ENCODE data around the gene IL1RL2.

Gene IL1RL2

DNA sequence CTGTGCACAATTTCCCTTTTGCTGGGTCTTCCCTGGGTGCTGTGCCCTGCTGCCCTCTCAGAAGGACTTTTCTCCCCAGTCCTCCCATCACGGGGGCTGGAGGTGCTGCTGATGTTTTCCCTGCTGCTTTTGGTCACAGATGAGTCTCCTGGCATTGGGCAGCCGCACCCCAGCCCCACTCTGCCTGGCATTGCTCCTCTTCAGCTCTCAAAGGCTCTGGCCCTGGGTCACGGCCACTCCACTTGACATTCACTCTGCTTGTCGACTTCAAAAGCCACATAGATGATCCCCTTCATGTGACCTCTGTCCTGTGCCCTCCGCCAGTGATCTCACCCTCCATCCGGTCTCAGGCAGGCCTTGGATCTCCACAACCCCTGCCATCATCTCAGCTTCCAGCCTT is 81.0 kb downstream of the IL1RL2 start:
- no peak for DNase-seq (ENCODE audit: low spot score)

DNA sequence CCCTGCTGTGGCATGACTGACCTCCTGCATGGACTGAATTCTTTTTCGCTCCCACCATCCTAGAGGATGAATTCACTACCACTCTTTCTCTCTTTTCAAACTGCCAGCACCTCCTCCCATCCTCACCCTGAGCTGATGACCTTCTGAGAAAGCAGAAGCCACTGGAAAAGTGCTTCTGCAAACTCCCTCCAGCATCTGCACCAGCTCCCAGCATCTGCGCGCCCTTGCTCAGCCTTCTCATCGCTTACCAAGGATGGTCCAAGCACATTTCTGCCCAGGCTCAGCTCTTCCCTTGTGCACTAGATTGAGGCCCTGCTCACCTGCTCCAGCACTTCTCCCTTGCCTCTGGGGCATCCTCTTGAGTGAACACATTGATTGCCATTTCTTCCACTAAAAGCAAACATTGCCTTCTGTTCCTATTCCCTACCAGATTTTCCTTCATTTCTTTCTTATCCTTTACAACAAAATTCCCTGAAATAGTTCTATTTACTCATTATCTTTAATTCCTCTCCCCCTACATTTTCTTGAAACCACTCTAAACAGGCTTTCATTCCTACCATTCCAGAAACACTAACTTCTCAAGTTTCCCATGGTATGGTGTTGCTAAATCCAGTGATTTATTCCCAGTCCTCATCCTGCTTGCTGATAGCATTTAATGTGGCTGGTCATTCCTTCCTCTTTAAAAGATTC is 81.8 kb downstream of the IL1RL2 start:
- no peak for DNase-seq (ENCODE audit: low spot score)

DNA sequence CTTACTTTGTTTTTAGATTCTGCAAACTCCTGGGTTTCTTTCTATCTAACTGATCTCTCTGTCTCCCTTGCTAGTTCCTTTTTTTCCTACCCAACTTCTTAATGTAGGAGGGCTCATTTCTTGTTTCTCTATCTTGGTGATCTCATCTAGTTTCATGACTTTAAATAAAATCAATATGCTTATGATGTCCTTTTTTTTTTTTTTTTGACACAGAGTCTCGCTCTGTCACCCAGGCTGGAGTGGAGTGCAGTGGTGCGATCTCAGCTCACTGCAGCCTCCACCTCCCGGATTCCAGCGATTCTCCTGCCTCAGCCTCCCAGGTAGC is 82.3 kb downstream of the IL1RL2 start:
- DNase-seq (ENCODE audit: low spot score) = no peak

DNA sequence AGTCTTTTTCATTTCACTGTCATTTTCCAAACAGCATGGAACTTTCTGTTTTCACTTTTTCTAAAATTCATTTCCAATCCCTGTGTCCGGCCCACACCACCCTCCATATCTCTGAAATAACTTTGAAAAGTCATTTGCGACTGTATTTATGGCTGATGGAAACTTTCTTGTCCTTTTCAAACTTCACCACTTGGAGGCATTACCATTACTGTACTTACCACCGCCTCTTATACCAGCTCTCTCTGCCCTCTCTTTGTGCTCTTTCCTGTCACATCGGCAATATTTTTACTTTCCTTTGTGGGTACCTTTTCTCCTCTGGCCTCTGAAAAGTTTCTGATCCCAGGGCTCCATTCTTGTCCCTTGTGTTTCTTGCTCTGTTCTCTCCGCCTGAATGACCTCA is 85.0 kb downstream of the IL1RL2 start:
- DNase-seq (ENCODE audit: low spot score) = no peak

DNA sequence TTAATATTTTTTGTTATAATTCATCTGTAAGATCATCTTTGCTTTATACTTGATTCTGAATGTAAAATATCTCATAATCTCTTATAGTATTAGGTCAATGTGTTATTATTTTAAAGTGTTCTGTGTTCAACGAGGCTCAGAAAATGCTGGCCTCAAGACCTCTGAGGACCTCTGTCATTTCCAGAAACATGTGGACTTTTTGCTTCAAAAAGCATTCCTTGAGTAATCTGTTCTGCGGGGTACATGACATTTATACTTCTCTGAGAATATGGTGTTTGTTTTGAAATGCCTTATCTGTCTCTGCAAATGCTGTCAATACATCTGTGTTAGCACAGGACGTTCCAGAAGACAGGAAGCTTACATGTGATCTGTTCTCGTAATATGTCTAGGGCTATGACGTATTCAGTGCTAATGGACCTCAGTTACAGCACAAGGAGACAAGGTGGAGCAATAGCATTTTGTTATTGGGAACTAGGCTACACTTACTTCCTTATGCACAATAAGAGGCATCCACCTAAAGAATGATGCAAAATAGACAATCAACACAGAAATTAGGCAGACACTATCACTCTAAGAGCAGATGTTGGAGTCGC is 86.9 kb downstream of the IL1RL2 start:
- DNase-seq (ENCODE audit: low spot score) = no peak

DNA sequence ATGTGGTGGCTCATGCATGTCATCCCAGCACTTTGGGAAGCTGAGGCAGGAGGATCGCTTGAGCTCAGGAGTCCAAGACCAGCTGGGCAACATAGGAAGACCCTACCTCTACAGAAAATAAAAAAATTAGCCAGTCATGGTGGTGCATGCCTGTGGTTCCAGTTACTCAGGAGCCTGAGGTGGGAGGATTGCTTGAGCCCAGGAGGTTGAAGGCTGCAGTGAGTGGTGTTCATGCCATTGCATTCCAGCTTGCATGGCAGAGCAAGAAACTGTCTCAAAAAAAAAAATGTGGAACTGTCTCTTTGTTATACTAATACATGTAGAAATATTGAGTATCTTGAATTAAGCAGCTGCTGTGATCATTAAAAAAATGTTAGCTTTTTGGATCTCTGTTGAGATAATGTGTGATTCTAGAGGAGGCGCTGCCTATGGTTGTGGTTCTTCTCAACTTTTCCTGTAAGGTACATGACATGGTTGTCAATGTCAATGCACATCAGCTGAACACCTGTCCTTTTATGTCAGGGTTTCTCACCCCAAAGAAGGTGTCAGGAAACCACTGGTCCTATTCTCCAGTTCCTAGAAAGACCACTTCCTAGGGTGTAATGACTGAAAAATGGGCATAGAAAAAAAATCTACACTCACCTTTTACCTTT is 89.9 kb downstream of the IL1RL2 start:
- DNase-seq (ENCODE audit: low spot score) = no peak

DNA sequence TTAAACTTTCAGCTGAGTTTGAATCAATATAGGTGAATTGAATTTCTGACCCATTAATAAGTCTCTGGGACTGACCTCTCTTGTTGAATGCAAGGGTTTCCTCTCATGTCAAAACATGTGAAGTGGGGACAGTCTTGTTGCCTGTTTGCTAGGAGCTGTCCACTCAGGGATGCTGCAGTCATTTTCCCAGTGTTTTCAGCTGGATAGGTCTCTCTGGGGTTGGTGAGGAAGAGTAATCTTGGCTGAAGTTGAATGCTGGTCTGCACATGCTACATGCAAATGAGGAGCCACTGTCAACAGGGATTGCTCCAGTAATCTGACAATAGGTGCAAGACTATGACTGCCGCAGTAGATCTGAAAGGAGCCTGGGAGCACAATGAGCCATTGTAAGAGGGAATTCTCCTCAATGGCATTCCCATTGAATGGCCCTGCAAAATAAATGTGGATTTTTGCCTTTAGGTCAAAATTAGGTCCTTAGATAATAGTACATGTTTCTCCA is 90.4 kb downstream of the IL1RL2 start:
- DNase-seq (ENCODE audit: low spot score) = no peak

DNA sequence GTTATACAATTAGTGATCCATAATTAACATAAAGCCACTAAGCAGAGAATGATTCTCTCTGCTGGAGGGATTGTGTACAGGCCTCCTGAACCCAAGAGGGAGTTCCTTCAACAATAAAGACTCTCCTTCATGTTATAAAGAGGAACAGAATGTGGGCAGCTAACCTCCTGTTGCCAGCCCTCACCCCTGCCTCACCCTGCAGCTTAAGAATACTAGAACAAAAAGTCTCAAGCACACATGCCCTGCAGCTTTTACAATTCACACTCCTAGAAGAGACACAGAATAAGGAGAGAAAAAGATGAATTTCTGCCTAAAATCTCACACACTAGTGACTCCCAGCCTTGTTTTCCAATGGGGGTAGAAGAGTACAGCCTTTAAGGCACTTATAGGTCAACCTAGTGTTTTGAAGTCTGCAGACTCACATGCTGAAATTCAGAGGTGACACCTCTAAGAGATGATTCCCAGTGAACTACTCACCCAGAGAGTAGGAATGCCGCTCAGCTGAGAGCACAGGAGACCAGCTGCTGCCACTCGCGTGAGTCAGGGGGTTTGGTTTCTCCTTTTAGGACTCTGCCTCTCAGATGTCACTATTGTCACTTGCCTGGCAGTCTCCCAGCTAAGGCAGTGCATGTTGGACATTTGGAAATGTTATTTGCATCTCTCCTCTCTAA is 92.0 kb downstream of the IL1RL2 start:
- DNase-seq (ENCODE audit: low spot score) = peak; percentile 16

DNA sequence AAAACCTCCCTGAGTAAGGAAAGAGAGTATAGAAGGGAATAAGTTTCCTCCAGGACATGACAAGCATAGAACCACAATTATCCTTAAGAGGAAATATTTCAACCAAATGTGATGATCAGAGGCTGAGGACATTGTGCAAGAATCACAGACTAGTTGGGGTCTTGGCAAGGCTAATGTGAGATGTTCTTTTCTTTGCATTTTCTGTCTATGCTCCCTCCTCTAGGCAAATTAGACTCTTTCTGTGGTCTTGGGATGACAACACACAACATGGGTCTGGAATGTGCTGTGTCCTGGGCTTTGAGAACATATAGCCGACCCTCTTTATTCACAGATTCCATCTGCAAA is 92.5 kb downstream of the IL1RL2 start:
- DNase-seq (ENCODE audit: low spot score) = no peak

DNA sequence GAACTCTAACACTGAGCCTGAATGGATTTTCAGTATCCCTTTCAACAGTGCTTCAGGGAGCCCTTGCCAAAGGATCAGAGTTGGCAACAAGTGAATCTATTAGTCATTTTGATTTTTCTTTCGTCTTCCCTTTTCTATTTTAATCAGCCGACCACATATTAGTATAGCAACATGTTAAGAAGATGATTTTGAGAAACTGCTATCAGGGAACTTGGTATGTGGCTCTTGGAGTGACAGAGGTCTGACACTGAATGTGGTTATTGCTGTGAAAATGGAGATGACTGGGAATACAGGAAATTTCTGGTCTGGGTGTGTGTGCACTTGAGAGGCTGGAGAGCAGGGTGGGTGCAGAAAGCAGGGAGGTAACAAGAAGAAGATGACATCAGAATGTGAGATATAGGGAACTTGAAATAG is 95.9 kb downstream of the IL1RL2 start:
- DNase-seq (ENCODE audit: low spot score) = no peak

DNA sequence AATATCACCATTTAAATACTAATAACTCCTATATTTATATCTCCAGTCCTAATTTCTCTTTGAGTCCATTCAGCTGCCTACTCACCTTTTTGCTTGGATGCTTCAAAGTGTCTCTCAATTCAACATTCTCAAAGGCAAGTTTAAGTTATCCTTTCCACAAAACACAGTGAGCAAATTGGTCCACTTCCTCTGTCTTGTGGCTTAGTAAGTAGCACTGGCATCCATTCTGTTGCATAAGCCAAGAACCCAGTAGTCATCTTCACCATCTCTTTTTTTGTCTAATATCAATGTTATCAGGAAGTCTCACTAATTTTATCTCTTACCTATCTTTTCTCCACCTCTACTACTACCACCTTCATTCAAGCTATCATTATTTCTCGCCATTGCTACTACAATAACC is 97.2 kb downstream of the IL1RL2 start:
- DNase-seq (ENCODE audit: low spot score) = no peak

DNA sequence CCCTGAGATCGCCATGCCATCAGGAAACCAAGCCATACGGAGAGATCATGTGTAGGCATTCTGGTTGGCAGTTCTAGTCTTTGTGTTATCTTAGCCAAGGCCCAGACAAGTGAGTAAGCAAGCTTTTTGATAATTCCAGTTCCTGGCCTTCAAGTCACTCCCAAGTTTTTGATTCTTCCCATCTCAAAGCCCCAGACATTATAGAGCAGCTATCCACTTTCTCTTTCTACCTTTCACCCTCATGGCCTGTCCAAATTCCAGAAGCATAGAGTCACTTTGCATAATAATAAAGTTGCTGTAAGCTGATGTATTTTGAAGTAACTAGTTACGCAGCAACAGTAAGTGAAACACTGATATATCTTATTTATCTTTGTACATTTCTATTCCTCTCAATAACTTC is 97.8 kb downstream of the IL1RL2 start:
- no peak for DNase-seq (ENCODE audit: low spot score)

DNA sequence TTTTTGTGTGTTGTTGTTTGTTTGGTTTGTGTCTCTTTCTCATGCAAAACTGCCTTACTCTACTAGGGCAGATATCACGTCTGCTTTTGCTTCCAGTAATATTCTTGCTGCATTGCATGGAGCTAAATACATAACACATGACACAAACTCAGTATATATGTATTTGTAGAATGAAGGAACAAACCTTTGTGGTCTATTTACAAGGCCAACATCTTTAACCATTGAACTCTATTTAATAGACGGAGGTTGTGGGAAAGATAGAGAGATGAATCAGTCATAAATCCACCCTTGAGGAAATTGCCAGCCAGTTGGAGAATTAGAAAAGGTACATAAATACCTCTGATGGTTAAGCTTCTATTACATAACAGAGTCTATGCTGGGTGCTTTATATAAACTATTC is 98.5 kb downstream of the IL1RL2 start:
- DNase-seq (ENCODE audit: low spot score) = no peak

DNA sequence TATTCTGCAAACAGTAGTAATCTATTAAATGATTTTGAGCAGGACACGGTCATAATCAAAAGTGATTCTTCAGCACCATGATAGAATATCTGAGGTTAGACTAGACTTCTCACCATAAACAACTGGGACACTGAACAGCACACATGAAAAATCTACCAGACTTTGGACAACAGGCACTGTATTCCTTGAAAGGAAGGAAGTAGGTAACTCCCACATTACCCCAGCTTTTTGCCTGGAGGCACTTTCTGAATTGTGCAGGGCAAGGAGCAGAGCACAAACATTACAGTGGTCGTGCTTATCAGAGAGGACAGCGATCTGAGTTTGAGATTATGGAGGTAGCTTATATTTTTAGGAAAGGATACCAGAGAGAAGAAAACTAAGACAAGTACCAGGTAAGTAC is 99.2 kb downstream of the IL1RL2 start:
- DNase-seq (ENCODE audit: low spot score) = no peak

DNA sequence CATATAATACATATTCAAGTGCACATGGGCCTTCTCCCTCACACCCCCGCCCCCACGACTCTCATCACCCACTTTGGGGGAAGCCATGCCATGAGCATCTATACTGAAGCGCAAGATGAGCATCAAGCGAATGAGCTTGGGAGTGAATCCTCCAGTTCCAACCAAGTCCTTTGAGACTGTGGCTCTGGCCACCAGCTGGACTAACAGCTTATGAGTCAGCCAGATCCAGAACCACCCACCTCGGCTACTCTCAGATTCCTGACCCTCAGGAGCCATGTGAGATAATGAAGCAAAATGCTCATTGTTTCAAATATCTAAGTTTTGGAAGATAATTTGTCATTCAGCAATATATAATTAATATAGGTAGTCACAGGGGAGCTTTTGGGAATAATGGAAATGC is 102.3 kb downstream of the IL1RL2 start:
- no peak for DNase-seq (ENCODE audit: low spot score)

Measured in RKO (cell line).